Activated naive CD8-positive, alpha-beta T cell (primary cell): Measurements from ENCODE around the gene PANX2.
"Not testable (repeated sequence)": the region's sequence is repeated elsewhere in the genome, so short reads cannot be mapped to it uniquely, and the experiment has no call there.

Source experiments
- H3K27ac Mint-ChIP-seq: one replicate; pipeline ENCODE4 v1.8.0; 2021; ENCODE audit warnings: mixed read lengths
- H3K27me3 Mint-ChIP-seq: one replicate; pipeline ENCODE4 v1.8.0; 2021; ENCODE audit warnings: mixed read lengths
- H3K36me3 Mint-ChIP-seq: one replicate; pipeline ENCODE4 v1.8.0; 2021; ENCODE audit warnings: mixed read lengths
- H3K4me1 Mint-ChIP-seq: one replicate; pipeline ENCODE4 v1.8.0; 2021; ENCODE audit warnings: low read depth, mixed read lengths
- H3K4me3 Mint-ChIP-seq: one replicate; pipeline ENCODE4 v1.8.0; 2021; ENCODE audit warnings: mild to moderate bottlenecking, mixed read lengths
- H3K9me3 Mint-ChIP-seq: one replicate; pipeline ENCODE4 v1.8.0; 2021; ENCODE audit warnings: low read depth, mixed read lengths

The PANX2 gene

DNA sequence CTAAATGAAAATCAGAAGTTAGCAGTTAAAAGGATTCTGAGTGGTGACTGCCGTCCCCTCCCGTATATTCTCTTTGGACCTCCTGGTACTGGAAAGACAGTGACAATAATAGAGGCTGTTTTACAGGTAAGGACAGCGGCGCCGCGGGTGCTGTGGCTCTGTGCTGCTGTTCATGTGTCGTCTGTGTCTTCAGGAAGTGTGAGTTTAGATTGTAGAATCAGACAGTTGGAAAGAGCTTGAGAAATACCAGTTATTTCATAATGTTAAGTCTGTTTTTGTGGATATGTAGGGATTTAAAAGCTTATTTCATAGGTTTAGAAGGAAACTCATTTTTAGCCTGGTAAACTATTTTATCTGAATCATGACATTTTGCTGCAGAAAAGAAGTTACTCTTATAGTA is 27.4 kb upstream of the PANX2 start:
- Mint-ChIP-seq H3K36me3 (no peaks in the 10 kb centered on the region), H3K9me3 (no peaks in the 10 kb centered on the region), H3K4me3 (no peak overlapping the region), H3K27me3 (peaks cover 3% of the 10 kb centered on the region), H3K27ac (no peak overlapping the region), H3K4me1 (no peaks in the 10 kb centered on the region)

GRCh38 chr22:50144005-50144614 is 26.4 kb upstream of the PANX2 start:
- Mint-ChIP-seq H3K9me3 (no peaks in the 10 kb centered on the region), H3K27ac (no peak overlapping the region), H3K4me3 (no peak overlapping the region), H3K4me1 (no peaks in the 10 kb centered on the region), H3K27me3 (peaks cover 1% of the 10 kb centered on the region), H3K36me3 (no peaks in the 10 kb centered on the region)

- no peak overlapping the region for H3K27ac Mint-ChIP-seq
- H3K36me3 Mint-ChIP-seq = no peaks in the 10 kb centered on the region
- H3K27me3 Mint-ChIP-seq = peaks cover 1% of the 10 kb centered on the region
- no peaks in the 10 kb centered on the region for H3K9me3 Mint-ChIP-seq
- no peak overlapping the region for H3K4me3 Mint-ChIP-seq
- peaks cover 3% of the 10 kb centered on the region for H3K4me1 Mint-ChIP-seq
Observed at GRCh38 chr22:50145721-50146438, 24.7 kb upstream of the PANX2 start.

GRCh38 chr22:50146439-50147238 is 23.9 kb upstream of the PANX2 start:
- H3K27me3 Mint-ChIP-seq = peaks cover 1% of the 10 kb centered on the region
- H3K4me3 Mint-ChIP-seq = no peak overlapping the region
- no peak overlapping the region for H3K27ac Mint-ChIP-seq
- H3K9me3 Mint-ChIP-seq = no peaks in the 10 kb centered on the region
- H3K4me1 Mint-ChIP-seq = peaks cover 3% of the 10 kb centered on the region
- H3K36me3 Mint-ChIP-seq = no peaks in the 10 kb centered on the region

DNA sequence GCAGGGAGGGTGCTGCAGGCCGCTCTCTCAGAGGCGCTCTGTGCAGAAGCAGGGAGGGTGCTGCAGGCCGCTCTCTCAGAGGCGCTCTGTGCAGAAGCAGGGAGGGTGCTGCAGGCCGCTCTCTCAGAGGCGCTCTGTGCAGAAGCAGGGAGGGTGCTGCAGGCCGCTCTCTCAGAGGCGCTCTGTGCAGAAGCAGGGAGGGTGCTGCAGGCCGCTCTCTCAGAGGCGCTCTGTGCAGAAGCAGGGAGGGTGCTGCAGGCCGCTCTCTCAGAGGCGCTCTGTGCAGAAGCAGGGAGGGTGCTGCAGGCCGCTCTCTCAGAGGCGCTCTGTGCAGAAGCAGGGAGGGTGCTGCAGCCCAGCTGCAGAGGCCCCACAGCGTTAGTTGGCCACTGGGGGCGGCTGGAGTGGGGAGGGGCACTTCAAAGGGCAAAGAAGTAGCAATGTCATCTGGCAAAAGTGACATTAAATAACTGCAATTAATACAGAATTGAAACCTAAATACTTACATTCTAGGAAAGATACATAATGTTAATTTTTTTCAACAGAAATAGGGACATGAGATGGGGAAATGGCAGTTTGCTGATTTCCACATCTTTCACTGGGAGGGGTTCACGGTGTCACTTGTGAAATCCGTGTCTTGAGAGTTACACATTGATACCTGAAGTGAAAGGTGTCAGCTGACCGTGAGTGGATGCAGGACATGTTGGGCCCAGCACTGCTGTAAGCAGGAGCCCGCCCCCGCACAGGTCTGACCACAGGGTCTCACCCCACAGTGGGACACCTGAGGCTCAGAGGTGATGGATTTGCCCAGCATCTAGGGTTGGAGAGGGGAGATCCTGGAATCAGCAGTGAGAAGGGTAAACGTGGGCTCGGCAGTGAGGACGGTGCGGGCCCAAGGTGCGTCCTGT is 23.0 kb upstream of the PANX2 start:
- H3K36me3 Mint-ChIP-seq, H3K27ac Mint-ChIP-seq, H3K4me1 Mint-ChIP-seq, H3K4me3 Mint-ChIP-seq, H3K9me3 Mint-ChIP-seq, H3K27me3 Mint-ChIP-seq: not testable (repeated sequence)

DNA sequence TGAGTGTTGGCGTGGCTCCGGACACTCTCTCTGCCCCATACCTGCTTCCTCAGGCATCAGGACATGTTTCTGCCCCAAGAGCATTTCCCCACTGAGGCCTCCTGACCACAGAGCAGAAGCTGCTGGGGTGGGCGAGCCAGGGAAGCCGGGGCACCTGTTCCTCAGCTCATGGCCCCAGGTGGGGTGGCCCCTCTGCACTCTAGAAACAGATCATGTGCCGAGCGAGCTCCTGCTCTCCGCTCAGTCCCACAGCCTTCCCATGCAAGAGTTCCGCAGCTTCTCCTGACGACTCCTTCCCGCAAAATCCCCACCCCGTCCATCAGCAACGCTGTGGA is 22.4 kb upstream of the PANX2 start:
- H3K4me1 Mint-ChIP-seq = peaks cover 3% of the 10 kb centered on the region
- H3K9me3 Mint-ChIP-seq = no peaks in the 10 kb centered on the region
- no peaks in the 10 kb centered on the region for H3K36me3 Mint-ChIP-seq
- H3K4me3 Mint-ChIP-seq = no peak overlapping the region
- H3K27ac Mint-ChIP-seq = no peak overlapping the region
- no peaks in the 10 kb centered on the region for H3K27me3 Mint-ChIP-seq

DNA sequence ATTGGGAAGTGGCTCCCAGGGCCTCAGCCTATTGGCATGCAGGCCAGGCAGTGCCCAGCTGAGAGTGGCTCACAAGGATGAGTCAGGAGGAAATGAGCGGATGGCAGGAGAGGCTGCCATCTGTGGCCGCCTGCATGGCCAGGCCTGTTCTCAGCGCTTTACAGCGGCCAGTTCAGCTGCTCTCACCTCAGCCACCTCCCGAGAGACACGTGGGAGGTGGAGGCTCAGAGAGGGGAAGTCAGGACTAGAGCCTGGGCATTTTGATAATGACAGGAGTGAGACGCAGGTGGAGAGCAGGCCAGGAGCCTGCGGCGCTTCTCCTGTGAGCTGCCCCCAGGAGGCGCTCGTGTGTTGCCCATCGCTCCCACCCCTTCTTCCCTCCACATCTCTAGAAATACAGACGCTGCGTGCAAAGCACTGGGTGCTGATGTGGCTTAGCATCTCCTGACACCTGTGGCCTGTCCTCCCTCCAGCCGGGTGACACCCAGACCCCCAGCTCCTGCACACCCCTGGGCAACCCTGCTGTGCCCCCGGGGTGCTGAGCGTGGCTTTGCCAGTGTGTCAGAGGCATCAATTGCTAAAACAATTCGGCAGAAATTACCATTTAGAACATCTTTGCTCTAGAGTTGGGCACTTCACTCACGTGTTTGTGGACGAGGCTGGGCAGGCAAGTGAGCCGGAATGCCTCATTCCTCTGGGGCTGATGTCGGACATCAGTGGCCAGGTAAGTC is 21.4 kb upstream of the PANX2 start:
- H3K4me3 Mint-ChIP-seq = no peak overlapping the region
- no peak overlapping the region for H3K27ac Mint-ChIP-seq
- H3K9me3 Mint-ChIP-seq = no peaks in the 10 kb centered on the region
- no peaks in the 10 kb centered on the region for H3K27me3 Mint-ChIP-seq
- no peaks in the 10 kb centered on the region for H3K36me3 Mint-ChIP-seq
- peaks cover 3% of the 10 kb centered on the region for H3K4me1 Mint-ChIP-seq

DNA sequence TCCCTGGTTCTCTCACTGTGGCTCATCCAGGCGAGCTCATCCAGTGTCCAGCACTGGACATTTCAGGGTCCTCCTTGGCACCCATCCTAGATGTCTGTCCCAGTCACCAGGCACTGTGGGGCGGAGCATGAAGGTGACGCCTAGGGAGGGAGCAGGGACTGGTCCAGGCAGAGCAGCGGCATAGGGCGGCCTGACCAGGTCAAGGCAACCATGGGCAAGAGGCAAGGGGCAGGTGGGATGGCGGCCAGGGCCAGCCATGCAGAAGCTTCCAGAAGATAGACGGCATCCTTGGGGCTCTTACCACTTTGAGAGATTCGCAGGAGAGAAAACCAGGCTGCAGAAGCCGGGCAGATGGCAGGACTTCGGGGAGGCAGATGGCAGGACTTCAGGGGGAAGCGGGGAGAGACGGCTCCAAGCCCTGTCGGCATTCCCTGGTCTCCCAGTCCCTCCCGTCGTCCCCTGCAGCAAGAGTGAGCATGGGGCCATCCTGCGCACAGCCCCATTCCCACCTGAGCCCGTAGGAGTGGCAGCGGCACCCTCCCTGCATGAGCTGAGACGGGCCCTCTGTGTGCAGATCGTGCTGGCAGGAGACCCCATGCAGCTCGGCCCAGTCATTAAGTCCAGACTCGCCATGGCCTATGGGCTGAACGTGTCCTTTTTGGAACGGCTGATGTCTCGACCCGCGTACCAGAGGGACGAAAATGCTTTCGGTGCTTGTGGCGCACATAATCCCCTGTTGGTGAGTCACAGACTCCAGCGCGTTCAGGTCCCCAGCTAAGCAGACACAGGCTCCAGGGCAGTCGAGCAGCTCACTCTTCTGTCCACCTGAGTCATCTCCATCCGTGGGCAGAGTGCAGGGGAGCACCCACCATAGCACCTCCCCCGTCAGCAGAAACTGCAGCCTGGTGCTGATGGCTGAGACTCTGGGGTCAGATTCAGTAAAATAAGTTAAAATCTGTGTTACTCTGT is 20.1 kb upstream of the PANX2 start:
- Mint-ChIP-seq H3K9me3 (no peaks in the 10 kb centered on the region), H3K4me1 (peaks cover 3% of the 10 kb centered on the region), H3K36me3 (no peaks in the 10 kb centered on the region), H3K27me3 (peaks cover 2% of the 10 kb centered on the region), H3K27ac (no peak overlapping the region), H3K4me3 (no peak overlapping the region)

- H3K27me3 Mint-ChIP-seq = peaks cover 2% of the 10 kb centered on the region
- H3K27ac Mint-ChIP-seq = no peak overlapping the region
- peaks cover 3% of the 10 kb centered on the region for H3K4me1 Mint-ChIP-seq
- H3K9me3 Mint-ChIP-seq = no peaks in the 10 kb centered on the region
- no peak overlapping the region for H3K4me3 Mint-ChIP-seq
- no peaks in the 10 kb centered on the region for H3K36me3 Mint-ChIP-seq
Observed at GRCh38 chr22:50151571-50152537, 18.7 kb upstream of the PANX2 start.

DNA sequence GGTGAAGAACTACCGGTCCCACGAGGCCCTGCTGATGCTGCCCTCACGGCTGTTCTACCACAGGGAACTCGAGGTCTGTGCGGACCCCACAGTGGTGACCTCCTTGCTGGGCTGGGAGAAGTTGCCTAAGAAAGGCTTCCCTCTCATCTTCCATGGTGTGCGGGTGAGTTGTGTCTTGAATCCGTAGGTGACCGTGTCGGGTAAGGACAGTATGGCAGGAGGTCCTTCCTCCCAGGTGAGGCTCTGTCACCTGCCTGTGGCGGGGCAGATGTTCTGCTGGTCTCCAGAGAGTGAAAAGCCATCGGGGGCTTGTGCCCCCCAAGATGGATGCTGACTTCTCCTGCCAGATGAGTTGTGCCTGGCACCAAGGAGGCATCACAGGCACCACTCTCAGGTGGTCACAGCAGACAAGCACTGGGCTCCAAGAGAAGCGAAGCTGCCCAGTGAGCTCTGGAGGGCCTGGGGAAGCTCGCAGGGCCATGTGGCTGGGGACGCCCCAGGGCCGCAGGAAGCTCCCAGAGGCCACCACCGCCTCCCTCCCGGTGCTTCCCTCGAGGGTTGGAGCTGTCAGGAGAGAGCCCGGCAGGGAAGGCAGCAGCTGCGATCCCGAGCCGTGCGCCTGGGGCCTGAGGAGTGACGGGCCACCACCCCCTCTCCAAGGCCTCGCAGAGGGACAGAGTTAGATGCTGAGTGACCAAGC is 17.3 kb upstream of the PANX2 start:
- Mint-ChIP-seq H3K27ac (no peak overlapping the region), H3K9me3 (no peaks in the 10 kb centered on the region), H3K4me3 (no peak overlapping the region), H3K4me1 (peaks cover 3% of the 10 kb centered on the region), H3K36me3 (no peaks in the 10 kb centered on the region), H3K27me3 (peaks cover 2% of the 10 kb centered on the region)

GRCh38 chr22:50153756-50154140 is 16.8 kb upstream of the PANX2 start:
- Mint-ChIP-seq H3K9me3 (no peaks in the 10 kb centered on the region), H3K36me3 (no peaks in the 10 kb centered on the region), H3K4me1 (peaks cover 3% of the 10 kb centered on the region), H3K4me3 (no peak overlapping the region), H3K27me3 (peaks cover 2% of the 10 kb centered on the region), H3K27ac (no peak overlapping the region)

DNA sequence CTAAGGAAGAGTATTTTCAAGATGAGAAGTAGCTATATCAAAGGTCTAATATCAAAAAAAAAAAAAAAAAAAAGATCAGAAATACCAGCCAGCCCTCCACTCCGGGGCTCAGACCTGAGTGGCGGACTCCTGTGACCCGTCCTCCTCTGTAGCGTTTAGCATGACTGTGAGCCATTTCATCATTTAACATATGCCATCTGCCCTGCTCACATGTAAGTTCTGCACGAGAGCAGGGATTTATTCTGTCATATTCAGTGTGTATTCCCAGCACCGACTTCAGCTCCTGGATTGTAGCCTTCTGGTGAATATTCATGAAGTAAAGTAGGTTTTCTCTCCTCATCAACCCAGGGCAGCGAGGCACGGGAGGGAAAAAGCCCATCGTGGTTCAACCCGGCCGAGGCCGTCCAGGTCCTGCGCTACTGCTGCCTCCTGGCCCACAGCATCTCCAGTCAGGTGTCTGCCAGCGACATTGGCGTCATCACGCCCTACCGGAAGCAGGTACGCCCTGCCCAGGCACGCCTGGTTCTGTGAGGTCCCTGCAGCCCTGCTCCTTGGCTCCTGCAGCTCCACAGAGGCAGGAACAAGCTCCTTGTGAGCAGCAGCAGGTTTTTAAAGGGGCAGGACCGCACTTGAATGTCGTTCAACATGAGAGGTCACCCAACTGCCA is 12.7 kb upstream of the PANX2 start:
- no peak overlapping the region for H3K4me3 Mint-ChIP-seq
- peaks cover 2% of the 10 kb centered on the region for H3K27me3 Mint-ChIP-seq

More for the DNA sequence above, 12.7 kb upstream of the PANX2 start:
- Mint-ChIP-seq H3K4me1 (no peaks in the 10 kb centered on the region), H3K27ac (no peak overlapping the region), H3K36me3 (no peaks in the 10 kb centered on the region), H3K9me3 (no peaks in the 10 kb centered on the region)
